ENCODE results near the gene FGFR3.

The FGFR3 gene

GRCh38 chr4:1792832-1793495 is at the start of gene FGFR3:
Gene FGFR3, plus strand, starts transcription at chr4:1793293. Its CDS starts 642 bp downstream, at chr4:1793935.
- peak; percentile 11 for DNase-seq (ENCODE audit: low read depth)

- no peak for DNase-seq (ENCODE audit: low read depth)
Measured at GRCh38 chr4:1743551-1743950, 49.5 kb upstream of the FGFR3 start.

DNA sequence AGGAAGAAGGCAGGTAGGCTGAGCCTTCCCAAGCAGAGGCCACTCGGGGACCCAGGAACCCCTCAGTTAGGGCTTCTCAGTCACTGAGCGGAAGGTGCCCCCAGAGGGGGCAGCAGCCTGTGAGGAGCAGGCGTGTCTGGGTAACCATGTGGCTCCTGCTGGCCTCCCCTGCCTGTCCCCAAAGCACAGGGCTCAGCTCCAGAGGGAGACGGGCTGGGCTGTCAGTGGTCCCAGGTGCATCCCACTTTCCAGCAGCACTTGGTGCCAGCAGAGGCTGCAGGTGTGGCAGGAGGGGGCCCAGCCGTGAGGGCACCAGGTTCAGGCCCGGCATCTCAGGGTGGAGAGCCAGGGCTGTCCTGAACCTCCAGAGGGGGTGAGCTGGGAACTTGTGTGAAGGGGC is 49.1 kb upstream of the FGFR3 start:
- no peak for DNase-seq (ENCODE audit: low read depth)

GRCh38 chr4:1744552-1744951 is 48.5 kb upstream of the FGFR3 start:
- no peak for DNase-seq (ENCODE audit: low read depth)

DNA sequence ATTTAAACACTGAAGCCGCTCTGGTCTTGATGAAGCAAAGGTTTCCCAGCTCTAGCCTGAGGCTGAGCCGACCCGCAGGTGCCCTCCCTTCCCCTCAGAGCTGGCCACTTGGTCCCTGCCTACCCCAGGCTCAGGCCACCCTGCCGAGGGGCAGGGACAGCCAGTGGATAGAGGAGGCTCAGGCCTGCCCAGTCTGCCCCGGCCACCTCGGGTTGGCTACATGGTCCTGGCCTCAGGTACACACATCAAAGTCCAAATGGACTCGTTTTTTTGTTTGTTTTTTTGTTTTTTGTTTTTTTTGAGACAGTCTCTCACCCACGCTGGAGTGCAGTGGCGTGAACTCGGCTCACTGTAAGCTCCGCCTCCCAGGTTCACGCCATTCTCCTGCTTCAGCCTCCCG is 47.9 kb upstream of the FGFR3 start:
- no peak for DNase-seq (ENCODE audit: low read depth)

DNA sequence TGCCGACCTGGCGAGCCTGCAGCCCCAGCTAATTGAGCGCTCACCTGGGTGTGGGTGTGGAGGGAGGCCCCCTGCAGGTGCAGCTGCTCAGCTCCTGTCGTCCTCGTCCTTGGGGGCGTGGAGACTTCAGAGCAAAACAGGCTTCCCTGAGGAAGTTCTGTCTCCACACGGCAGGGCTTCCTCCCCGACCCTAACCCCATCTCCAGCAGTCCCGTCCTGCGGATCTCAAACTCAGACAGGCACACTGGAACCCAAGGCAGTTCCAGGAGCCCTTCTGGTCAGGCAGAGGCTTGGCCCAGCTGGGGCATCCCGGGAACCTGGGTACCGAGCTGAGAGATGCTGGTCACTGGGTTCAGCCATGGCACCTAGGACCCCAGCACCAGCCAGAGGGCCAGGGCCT is 47.4 kb upstream of the FGFR3 start:
- no peak for DNase-seq (ENCODE audit: low read depth)

DNA sequence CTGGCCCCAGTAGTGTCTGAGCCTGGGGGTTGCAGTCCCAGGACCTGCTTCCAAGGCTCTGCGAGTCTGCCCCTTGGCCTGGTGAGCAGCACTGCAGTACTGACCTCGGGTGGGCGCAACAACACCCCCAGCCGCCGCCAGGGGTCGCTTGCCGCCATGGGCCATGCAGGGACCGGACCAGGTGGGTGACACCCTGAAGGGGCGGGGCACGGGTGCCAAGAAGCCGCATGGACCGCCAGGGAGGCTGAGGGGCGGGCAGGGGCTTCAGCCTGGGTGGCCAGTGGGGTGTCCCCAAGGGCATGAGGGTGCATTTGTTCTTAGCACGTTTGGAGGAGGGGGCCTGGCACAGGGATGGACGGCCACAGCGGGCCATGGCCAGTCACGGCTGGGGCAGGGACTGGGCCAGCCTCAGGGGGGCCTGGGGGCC is 46.8 kb upstream of the FGFR3 start:
- DNase-seq (ENCODE audit: low read depth), result peak; percentile 76

- no peak for DNase-seq (ENCODE audit: low read depth)
Measured at GRCh38 chr4:1746919-1747602, 46.0 kb upstream of the FGFR3 start.

GRCh38 chr4:1747603-1747967 is 45.5 kb upstream of the FGFR3 start:
- DNase-seq (ENCODE audit: low read depth), result no peak

DNA sequence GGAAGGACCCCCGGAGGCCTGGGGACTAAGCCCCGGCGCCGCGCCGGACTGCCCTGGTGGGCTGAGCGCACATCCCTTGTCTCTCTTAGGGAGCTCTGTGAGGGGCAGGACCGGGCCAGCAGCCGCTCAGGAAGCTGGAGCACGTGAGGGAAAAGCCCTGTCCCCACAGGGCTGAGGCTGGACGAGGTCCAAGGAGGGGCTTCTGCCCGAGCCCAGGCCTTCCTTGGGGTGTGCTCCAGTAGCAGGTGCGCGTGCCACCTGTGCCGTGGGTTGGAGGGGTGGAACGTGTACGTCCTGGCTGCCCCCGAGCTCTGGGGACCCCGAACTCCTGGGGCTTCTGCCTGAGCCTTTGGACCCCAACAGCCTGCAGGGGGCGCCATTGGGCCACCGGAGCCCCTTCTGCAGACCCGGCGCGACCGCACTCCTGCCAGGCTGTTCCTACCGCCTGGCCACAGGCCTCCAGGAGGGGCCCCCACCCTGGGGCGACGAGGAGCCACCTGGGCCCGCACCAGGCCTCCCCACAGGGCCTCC is 44.6 kb upstream of the FGFR3 start:
- DNase-seq (ENCODE audit: low read depth), result peak; percentile 66

GRCh38 chr4:1749370-1749769 is 43.7 kb upstream of the FGFR3 start:
- DNase-seq (ENCODE audit: low read depth), result no peak

DNA sequence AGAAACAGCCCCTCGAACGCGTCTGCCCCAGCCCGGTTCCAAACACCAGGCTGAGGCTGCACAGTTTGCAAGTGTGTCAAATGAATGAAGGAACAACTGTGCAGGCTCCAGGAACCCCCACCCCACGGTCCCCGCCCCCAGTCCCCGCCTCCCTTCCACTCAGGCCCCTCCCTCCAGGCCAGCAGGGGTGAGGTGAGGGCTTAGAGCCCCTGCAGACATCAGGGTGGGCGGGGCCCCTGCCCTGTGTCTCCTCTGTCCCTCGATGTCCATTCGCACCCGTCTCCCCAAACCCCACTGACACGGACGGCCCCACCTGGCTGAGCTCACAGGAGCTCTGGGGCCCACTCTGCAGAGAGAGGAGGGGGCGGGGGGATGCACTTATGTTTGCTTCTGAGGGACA is 43.3 kb upstream of the FGFR3 start:
- no peak for DNase-seq (ENCODE audit: low read depth)

- DNase-seq (ENCODE audit: low read depth), result no peak
Measured at GRCh38 chr4:1750381-1751154, 42.5 kb upstream of the FGFR3 start.

- DNase-seq (ENCODE audit: low read depth), result no peak
Measured at GRCh38 chr4:1751155-1751918, 41.8 kb upstream of the FGFR3 start.

DNA sequence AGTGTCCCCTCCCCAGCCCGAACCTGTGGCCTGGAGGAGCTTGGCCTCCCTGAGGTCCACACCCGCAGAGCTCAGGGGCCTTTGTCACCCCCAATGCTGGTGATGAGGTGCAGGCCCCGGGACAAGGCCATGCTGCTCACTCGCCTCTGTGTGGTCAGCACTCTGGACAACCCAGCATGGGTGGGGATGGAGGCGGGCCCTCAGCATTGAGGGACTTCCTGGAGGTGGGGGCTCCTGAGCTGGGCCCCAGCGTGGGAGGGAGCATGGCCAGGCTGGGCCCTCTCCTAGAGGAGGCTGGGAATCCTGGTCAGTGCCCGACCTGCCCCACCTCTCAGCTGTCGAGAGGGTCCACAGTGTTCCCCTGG is 41.2 kb upstream of the FGFR3 start:
- no peak for DNase-seq (ENCODE audit: low read depth)

GRCh38 chr4:1752284-1753041 is 40.6 kb upstream of the FGFR3 start:
- no peak for DNase-seq (ENCODE audit: low read depth)

GRCh38 chr4:1753294-1753696 is 39.8 kb upstream of the FGFR3 start:
- DNase-seq (ENCODE audit: low read depth), result no peak

GRCh38 chr4:1753697-1754311 is 39.3 kb upstream of the FGFR3 start:
- no peak for DNase-seq (ENCODE audit: low read depth)

- no peak for DNase-seq (ENCODE audit: low read depth)
Measured at GRCh38 chr4:1754336-1754735, 38.8 kb upstream of the FGFR3 start.

GRCh38 chr4:1755297-1755696 is 37.8 kb upstream of the FGFR3 start:
- DNase-seq (ENCODE audit: low read depth), result no peak

DNA sequence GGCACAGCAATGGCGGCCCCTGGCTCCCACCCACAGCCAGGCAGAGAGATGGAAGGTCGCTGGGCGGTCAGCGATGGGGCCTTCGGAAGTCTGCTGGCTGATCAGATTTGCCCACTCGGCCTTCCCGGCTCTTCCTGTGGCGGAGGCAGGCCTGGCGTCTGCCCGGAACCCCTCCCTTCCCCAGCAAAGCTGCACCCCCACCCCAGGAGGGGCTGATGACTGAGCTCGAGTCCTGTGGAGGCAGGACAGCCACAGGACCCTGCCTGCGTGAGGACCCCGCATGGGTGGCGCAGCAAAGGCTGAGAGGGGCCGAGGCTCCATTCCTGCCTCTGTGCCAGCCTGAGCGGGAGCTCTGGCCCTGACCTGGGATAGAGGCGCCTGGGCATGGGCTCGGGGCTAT is 37.0 kb upstream of the FGFR3 start:
- no peak for DNase-seq (ENCODE audit: low read depth)
